Raji (cell line): Measurements from ENCODE around the gene MIOX.

ENCODE experiments used
- POLR2A ChIP-seq: IDR thresholded peaks from 2 replicates; pipeline ENCODE4 v1.6.1; 2011; ENCODE audit warnings: low read depth, low read length, control low read depth; ENCODE audit not compliant: insufficient read depth

Gene MIOX

DNA sequence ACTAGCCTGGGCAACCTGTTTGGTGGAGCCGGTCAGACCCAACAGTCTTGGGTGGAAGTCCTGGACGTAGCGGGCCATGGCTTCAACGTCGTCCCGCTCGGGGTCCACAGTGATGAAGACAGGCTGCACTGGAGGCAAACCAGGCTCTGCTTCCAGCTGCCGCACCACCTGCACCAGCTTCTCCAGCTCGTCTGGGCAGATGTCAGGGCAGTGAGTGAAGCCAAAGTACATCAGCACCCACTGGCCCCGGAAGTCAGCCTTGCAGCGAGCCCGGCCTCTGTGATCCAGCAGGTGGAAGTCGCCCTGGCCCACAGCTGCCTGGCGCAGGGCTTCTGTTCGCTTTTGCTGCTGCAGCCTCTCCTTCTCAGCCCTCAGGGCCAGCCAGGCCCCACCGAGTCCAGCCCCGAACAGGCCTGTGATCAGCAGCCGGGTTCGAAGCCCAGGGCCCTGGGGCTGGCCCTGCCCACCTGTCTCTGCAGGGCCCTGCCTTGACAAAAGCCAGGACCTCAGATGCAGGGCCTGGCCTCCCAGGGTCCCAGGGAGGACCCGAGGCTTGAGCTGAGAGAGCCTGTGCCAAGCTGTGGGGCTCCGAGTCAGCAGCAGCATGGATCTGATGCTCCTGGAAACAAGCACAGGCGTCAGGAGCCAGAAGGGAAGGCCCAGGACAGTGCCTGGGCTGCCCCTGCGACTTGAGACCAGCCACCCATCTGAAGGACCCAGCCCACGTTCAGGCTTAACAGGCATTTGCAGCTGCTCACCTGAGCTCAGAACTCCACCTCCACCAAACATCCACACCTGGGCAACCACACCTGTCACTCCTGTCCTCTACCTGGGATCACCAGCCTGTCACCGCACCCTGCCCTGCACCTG is 37.4 kb downstream of the MIOX start:
- no peak for TF ChIP-seq POLR2A

- TF ChIP-seq POLR2A: no peak
These were observed 38.0 kb downstream of the MIOX start for GRCh38 chr22:50524676-50525103.

- peak; percentile 77 for TF ChIP-seq POLR2A
These were observed 38.6 kb downstream of the MIOX start, which contains the start of gene SCO2 for GRCh38 chr22:50525104-50525857. Gene SCO2 (minus strand): TSS chr22:50525598. CDS start chr22:50524411, 1,187 bp downstream.

GRCh38 chr22:50525858-50526107 is 39.1 kb downstream of the MIOX start:
- TF ChIP-seq POLR2A: no peak

DNA sequence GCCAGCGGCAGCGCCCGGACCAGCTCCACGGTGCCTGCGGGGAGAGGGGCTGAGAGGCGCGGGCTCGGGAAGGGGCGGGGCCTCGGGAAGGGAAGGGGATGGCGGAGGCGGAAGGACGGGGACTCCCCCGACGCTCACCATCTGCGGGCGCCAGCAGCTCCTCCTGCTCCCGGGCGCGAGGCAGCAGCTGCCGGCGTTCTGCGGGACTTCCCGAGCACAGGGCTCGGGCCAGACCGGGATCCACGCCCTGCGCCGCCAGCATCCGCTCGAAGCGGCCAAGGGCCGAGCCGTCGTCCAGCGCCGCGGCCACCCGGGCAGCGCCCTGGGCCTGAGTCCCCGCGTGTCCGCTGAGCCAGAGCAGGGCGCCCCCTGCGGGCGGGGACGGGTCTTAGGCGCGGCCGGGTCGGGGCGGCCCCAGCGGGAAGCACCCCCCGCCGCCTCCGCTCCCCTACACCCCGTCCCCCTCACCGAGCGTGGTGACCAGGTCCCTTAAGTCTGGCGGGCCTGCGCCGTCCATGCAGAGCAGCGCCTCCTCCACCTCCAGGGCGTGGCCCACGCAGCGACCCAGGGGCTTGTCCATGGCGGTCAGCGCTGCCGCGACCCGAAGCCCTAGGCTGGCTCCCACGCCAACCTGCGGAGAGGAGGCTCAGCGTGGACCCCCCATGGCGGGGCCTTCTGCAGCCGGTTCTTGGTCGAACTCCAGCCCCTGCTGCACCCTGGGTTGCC is 39.6 kb downstream of the MIOX start:
- peak; percentile 38 for TF ChIP-seq POLR2A

GRCh38 chr22:50526834-50527801 is 40.5 kb downstream of the MIOX start:
- peak; percentile 90 for TF ChIP-seq POLR2A

DNA sequence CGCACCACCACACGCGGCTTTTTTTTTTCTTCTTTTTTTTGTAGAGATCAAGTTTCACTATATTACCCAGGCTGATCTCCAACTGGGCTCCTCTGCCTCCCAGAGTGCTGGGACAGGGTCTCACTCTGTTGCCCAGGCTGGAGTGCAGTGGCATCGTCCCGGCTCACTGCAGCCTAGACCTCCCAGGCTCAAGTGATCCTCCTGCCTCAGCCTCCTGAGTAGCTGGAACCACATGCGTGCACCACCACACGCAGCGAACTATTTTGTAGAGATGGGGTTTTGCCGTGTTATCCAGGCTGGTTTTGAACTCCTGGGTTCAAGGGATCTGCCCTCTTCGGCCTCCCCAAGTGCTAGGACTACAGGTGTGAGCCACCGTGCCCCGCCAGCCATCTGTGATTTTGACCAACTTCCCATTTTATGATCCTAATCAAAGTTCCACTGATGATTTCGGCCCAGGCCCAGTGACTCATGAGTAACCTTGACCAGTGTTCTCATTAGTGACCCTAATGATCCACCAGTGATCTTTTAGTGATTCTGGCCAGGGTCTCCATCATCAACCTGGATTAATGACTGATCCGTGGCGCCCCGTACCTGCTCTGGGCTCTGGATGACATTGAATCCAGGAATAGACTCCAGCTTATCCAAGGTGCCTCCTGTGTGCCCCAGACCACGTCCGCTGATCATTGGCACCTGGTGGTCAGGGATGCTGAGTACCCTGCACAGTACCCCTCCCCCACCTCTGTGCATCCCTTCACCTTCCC is 41.4 kb downstream of the MIOX start:
- TF ChIP-seq POLR2A: no peak

DNA sequence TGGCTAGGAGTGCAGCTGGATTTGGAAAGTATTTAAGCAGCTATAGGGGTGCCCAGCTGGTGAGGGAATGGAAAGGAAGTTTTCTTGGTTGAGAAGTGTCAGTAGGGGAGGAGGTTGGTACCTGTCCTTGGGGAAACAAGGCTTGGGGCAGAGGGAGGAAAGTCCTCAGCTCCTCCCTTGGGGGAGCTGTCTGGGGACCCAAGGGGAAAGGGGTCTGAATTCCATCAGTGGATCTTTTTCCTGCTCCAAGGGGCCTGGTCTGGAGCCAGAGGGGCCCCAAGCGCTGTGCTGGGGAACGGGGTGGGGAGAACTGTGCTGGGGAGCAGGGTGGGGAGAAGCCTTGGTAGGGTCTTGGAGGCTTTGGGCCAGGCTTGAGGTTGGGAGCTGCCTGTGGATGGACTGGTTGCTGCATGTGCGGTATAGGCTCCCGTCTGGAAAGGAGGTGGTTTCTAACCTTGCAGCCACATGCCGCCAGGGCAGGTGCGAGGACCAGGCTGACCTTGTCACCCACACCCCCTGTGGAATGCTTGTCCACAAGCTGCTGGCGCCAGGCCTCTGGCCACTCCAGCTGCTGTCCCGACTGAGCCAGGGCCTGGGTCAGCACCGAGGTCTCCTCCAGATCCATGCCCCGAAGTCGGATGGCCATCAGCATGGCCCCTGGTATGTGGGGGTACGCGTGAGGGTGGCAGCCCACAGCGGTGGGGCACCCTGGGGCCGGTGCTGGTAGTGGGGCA is 42.2 kb downstream of the MIOX start:
- TF ChIP-seq POLR2A: peak; percentile 60

GRCh38 chr22:50529416-50529896 is 42.8 kb downstream of the MIOX start:
- TF ChIP-seq POLR2A: peak; percentile 67

DNA sequence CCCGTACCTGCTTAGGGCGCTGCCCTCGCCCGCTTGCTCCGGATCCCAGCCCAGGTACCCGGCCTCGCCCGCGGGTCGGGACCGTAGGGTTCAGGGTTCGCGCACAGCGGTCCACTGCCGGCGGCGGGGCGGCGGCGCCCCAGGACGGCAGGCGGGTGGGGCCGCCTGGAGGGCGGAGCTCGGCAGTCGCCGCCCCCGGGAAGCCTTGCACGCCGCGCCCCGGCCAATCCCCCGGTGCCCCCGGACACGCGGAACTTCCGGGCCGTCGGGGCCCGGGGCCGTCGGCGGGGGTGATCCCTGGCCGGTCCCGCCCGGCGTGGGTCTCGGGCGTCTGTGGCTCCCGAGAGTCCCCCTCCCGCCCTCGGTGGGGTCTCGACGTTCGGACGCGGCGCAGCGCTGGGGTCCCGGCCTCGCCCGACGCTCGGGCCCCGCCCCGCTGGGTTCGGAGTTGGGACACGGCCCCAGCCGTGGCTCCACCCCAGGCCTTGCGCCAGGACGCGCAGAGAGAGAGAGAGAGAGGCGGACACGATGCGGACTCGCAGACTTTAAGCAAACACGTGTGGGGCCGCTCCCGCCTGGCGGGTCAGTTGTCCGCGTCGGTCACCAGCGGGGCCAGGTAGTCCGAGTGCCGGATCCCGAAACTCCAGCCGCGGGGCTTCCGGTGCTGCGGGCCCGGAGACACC is 43.4 kb downstream of the MIOX start, which contains the start of gene TYMP:
TYMP (minus strand) TSS at position 116 of the 683 bp plus-strand sequence. CDS start 303 bp downstream, outside the sequence.
- peak; percentile 57; the same call in 1 of the 2 replicates for TF ChIP-seq POLR2A

- TF ChIP-seq POLR2A: no peak
These were observed 43.9 kb downstream of the MIOX start for GRCh38 chr22:50530580-50530876.

- TF ChIP-seq POLR2A: peak; percentile 72
These were observed 44.4 kb downstream of the MIOX start for GRCh38 chr22:50530877-50531545.
